Stimulated activated CD4-positive, alpha-beta T cell treated with anti-CD3 and anti-CD28 coated beads, Interleukin-12 subunit alpha, Interleukin-12 subunit beta, amount 100 ng/mL, for 4 hours (primary cell): Measurements from ENCODE around the gene GDPD4.

Experiments used
- DNase-seq: peaks from one replicate; pipeline ENCODE4 v3.0.0-alpha.2; 2020

Gene GDPD4

DNA sequence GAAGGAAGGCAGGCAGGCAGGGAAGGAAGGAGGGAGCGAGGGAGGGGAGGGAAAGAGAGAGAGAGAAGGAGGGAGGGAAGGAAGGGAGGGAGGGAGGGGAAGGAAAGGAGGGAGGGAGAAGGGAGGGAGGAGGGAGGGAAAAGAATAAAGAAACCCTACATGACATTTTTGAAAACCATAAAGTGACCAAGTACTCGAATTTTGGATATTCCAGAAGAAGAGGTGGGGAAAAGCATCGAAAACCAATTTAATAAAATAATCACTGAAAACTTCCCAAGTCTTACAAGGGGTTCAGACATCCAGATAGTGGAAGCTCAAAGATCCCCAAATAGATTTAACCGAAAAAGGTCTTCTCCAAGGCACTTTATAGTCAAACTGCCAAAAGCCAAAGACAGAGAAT lies 11.7 kb downstream of the GDPD4 start:
- no peak for DNase-seq

DNA sequence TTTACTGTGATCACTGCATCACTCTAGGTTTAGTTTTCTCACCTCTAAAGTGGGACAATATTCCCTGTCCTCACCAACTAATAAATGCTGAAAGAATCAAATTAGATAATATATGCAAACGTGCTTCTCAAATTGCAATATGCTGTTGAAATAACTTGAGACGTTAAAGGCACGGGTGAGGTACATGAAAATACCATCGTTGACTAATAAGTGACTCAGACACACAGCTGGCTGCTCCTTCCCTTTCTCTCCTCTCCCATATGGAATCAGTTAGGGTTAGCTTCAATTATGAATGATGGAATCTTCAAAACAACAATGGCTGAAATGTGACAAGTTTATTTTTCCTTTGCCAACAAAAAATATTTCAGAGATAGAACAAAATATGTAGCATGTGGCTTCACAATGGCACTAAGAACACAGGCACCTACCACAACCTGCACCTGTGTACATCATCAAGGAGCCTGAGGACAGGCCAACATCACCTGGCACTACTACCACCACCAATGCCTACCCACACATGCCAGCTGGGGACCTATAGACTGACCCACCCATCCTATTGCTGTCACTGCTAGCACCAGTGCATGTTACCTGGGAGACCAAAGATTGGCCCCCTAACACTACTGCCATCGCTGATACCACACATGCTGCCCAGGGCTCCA lies 13.7 kb downstream of the GDPD4 start:
- DNase-seq, result no peak

DNA sequence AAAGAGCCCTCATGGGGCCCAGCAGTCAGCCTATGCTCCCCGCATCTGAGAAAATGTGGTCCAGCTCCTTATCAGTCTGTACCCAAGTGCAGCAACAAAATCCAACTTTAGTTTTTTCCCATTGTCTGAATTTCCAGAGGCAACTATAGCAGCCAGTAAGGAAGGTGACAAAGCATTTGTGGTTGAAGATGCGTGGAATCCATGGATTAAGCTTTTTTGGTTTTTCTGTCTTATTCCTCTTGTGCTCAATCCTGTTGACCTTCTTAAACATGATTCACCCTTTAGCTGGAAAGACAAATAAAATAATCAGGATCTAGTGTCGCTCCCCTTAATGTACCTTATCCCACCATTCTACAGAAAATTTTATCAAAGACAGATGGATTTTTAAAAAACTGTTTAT lies 14.3 kb downstream of the GDPD4 start:
- DNase-seq, result no peak

DNA sequence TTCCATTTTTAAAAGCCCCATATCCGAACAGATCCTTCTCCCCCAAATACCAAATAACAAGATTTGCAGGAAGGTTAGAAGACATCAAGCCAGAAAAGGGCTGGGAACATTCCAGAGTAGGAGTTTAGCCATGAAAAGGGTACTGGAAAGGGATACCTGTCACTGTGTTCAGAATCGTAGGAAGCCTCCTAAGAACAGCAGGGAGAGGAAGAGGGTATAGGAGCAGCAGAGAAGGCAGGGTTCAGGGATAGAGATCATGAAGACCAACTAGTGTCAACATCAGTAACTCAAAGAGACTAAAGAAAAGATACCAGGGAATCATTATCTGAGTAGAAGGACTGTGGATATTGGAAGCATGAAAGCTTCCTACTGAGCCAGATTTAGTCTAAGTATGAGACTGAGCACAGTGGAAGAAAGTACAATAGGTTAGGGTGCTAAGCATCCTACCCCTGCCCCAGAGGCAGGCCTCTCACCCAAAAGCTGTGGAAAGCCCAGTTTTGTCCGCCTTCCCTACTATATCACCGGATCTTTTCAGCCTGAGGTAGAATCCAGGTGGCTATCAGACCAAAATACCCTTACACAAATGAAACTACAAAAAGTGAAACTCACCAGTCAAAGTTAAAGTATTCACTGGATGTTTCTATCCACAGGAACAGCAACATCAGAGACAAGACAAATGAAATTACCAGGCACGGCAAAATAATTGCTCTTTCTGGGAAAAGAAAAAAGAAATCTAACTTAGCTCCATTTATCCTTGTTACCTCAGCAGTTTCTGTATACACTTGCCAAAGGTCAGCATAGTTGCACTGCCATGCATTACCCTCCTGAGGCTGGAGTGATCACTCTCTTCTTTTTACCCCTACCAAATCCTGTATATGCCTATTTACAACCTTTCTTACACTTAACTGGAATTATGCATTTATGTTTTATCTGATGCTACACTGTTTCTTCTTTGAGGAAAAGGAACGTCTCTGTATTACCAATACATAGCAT lies 16.7 kb downstream of the GDPD4 start:
- no peak for DNase-seq

DNA sequence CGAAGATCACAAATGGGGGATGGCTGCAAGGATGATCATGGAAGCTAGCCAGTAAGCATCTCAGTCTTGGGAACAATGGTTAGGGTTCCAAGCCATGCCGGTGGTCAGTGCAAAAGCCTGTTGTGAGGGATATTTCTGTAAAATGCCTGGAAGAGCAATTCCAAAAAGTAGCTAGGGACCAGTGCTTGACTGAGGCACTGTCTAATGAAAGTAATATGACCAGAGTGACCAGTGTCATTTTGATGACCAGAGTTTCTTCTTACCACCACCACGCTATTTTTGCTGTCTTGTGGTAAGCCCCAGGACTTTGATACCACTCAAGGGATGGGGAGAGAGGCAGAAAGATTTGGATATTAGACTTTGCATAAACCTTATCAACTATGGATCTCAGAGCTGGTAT lies 18.4 kb downstream of the GDPD4 start:
- no peak for DNase-seq

DNA sequence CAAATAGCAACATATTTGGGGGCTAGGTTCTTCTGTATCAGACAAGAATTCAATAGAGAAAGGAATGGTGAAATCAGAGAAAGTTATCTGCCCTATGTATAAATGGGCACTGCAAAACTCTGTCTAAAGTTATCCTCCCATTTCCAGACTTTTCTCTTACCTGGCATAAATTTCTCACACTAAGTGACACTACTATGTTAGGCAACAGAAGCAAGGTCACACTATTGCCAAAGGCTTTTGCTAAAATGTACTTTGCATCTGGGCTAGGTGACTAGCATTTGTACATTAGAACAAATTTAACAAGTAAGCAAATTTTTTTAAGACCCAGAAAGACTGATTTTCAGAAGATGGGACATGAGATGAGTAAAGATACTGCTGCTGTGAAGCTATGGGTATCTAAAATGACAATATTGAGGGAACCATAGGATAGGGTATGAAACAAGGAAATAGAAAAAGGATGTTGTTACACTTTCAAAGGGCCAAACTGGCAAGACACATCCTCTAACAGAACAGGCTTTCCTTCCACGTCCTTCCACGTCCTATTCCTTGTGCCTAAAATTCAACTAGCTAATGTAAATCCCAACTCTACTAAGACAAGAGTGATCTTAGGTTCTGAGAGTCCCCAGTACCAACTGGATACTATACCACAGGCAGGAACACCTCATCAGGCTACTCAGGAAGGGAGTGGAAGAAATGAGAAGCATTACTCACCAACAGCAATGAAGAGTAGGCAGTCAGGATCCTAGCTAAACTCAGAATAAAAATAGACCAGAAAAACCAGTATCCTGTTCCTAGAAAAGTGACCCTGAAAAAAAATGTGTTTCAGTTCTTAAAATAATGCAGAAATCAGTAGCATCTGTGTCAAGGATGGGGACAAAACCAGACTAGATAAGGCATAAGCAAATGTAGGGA lies 22.6 kb downstream of the GDPD4 start:
- DNase-seq, result no peak

DNA sequence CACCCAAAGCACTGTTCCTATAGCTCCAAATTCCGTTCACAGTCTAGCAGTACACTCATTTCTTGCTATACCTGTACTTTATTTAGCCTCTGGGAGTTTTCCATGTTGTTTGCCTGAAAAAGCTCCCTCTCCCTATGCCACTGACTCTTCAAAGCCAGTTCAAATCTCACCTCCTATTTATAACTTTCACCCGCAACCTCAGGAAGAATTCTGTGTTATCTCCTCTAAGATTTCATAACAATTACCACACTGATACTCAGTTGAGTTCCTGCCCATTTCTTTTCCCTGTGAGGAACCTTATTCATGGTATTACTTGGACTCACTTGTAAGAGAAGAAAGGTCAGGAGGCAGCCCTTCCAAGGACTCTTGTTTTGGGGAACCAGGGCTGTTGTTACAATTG lies 25.2 kb downstream of the GDPD4 start:
- DNase-seq, result no peak

DNA sequence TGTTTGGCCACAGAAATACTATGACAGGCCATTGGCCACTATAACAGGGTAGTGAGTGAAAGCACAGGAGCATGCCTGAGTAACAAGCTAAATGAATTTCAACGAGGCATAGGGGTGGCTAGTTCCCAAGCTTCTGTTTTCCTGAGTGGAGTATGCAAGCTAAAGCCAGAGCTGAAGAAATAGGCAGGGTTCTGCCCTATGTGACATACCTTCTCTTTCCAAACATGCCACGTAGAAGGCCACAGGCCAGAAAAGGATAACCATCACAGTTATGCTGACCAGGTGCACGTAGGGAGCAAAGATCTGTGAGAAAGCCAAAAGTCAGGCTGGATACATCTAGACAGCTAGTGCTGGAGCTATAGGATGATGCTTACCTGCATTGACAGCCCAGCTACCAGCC lies 30.6 kb downstream of the GDPD4 start:
- DNase-seq, result no peak

DNA sequence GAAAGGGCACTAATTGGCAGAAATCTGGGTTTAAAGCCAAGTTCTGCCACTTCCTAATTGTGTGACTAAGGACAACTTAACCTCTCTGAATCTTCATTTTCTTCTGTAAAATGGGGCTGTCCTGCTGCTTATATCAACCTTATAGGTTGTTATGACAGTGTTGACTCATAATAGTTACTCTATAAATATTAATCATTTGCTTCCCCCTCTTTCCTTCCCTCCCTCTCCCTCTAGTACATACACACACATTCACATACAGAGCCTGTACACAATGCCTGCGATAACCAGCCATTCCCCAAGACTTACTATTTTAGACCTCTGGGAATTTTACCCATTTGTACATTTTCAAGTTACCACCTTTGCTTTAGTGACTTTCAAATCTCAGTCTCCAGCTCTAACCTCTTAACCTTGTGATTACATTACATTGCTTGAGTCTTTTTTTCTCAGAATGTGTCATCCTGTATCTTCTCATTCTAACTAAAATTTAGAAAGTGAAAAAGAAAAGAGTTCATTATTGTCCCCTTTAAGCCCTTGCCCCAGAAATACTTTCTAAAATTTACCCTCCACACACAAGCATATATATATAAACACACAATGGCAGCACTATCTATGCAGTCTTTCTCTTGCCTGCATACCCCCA lies 31.9 kb downstream of the GDPD4 start:
- no peak for DNase-seq

DNA sequence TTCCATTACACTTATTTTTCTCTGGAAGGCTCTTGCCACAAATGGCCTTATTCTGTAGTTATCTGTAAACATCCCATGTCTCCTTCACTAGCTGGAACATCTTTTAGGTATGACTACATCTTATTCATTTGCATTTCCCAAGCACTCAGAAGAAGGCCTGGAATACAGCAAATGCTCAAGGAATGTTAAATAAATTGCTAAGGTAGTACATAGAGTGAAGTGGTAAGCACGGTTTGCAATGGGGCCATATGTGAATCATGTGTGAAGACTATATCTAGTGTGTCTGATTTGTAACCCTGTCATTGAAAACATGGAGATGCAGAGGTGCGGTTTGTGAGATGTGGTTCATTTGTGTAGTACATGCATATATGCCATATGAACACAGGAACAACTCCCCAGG lies 33.5 kb downstream of the GDPD4 start:
- DNase-seq, result no peak

DNA sequence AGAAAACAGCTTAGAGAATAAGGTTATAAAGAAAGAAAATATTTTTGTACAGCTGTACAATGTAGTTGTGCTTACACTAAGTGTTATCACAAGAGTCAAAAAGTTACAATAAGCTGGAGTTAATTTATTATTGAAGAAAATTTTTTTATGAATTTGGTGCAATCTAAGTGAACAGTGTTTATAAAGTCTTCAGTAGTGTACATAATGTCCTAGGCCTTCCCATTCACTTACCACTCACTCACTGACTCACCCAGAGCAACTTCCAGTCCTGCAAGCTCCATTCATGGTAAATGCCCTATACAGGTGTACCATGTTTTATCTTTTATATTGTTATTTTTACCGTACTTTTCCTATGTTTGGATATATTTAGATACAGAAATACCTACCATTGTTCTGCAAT lies 34.7 kb downstream of the GDPD4 start:
- no peak for DNase-seq

DNA sequence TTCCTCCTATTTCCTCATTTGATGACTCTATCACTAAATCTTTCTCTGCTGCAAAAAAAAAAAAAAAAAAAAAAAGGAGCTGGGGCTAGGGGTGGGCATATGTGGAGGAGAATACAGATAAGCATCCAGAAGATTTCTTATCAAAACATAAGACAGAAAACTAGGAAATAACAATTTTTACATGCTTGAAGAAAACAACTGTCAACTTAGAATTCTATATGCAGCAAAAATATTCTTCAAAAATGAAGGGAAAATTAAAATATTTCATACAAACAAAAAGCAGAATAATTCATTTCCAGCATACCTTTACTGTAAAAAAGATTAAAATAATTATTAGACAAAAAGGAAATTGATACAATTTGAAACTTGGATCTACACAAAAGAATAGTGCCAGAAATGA lies 38.7 kb downstream of the GDPD4 start:
- DNase-seq, result no peak

DNA sequence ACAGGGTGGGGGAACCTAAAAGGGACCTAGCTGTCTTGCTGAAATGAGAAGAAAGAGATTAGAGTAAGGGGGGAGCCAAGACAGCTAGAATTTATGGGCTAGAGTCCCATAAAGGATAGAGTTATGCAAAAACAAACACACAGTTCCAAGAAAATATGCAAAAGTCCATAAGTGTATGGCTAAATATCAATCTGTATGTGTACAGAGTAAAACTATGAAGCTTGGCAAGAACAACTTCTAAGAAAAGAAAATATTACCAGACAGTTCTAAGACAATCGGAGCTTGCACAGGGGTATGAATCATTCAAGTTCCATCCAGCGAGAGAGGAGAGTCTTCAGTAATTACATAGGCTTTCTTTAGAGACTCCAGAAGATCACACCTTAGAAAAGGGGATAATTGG lies 41.8 kb downstream of the GDPD4 start:
- DNase-seq, result no peak

DNA sequence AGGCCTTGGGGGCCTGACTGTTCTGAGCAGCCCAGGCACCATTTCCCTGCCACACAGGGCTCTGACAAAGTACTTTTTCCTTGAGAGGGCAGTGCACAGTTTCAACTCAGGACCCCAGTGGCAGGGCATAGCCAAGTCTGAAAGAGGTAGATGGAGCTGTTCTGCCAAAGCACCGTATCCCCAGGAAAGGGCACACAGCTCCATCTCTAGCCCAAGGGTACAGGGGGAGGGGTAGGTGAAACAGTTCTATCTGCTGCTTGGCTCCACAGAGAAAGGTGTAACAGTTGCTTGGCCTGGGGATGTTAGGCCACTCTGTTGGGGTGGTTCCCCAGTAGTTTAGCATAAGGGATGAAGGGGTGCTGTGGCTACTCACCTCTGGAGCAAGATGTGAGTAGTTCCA lies 47.8 kb downstream of the GDPD4 start:
- no peak for DNase-seq

DNA sequence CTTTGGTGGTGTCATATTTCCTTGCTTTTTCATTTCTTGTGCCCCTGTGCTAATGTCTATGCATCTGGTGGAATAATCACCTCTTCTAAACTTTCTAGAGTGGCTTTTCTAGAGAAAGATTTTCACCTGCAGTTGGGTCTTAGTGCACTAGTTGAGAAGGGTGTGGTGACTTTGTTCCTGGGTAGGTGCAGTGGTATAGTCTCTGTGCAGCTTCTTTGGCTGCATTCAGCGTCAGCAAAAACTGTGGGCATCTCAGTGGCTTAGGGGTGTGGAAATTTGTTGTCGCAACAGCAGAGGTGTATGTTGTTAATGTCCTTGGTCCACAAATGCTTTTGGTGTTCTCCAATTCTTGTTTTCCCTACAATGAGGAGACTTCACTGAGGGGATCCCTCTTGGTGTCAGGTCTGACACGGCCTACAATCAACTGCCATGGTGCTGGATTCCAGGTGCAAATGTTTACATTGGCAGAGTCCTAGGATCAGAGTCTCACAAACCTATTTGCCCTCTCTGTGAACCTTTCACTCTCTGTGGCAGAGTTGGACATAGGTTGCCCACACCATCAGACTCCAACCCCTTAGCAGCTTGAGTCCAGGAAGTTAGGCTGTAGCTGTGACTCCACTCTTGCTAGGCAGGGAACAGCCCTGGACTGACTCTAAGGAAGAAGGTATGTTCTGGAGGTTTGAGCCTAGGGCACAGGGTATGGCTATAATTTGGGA lies 48.8 kb downstream of the GDPD4 start:
- DNase-seq, result no peak

DNA sequence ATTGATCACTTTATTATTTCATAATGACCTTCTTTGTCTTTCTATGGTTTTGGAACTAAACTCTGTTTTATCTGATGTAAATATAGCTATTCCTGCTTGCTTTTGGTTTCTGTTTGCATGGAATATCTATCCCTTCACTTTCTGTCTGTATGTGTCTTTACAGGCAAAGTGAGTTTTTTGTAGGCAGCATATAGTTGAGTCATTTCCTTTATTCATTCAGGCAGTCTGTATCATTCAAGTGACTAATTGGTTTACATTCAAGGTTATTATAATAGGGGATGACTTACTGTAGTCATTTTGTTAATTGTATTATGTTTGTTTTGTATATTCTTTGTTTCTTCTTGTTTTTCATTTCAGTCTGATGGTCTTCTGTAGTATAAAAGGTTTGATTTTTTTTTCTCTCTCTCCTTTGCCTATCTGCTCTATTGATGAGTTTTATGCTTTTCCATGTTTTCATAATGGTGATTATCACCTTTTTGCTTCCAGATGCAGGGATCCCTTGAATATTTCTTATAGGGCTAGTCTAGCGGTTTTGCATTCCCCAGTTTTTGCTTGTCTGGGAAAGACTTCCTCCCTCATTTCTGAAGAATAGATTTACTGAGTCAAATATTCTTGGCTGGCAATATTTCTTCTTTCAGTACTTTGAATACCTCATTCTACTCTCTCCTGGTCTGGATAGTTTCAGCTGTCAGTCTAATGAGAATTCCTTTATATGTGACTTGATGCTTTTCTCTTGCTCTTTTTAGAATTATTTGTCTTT lies 50.4 kb downstream of the GDPD4 start:
- DNase-seq, result no peak

DNA sequence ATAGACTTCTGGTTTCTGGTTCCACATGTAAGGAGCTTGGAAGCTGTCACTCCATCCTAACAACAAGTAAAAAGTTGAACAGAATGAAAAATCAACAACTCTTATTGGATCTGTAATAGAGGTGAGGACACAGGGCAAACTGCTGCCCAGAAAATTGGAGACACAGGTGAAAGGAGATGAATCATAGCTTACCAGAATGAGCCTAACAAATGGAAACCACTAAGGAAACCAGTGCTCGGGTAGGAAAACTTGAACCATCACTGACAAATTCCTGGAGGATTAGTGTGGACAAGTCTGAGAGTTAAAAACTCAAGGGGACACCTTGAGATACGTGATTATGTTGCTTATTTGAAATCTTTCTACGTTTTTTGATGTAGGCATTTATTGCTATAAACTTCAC lies 52.1 kb downstream of the GDPD4 start:
- DNase-seq, result no peak

DNA sequence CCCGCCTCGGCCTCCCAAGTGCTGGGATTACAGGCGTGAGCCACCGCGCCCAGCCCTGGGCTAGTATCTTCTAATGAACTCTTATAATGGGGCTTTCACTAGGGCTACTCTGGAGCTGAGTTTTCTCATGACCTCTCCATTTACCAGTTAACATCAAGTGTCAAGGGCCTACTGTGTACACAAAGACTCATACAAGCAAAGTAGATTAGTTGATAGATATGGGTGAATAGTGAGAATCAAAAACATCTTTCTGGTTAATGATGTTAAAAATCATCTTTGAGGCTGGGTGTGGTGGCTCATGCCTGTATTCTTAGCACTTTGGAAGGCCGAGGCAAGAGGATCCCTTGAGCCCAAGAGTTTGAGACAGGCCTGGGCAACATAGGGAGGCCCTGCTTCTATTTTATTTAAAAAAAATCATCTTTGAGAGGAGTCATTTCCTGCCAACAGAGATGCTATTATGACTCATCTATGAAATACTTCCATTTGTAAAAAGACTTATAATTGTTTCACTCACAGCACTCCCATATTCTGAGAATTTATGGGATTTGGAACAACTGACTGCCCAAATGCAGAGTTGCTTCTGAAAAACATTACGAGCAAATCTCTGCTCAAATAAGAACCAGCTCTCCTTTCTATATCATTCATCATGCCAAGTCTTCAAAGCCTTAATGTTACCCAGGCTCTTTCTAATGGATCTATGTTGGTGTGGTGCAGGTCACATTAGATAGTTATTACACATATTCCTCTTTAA lies 57.0 kb downstream of the GDPD4 start:
- no peak for DNase-seq

DNA sequence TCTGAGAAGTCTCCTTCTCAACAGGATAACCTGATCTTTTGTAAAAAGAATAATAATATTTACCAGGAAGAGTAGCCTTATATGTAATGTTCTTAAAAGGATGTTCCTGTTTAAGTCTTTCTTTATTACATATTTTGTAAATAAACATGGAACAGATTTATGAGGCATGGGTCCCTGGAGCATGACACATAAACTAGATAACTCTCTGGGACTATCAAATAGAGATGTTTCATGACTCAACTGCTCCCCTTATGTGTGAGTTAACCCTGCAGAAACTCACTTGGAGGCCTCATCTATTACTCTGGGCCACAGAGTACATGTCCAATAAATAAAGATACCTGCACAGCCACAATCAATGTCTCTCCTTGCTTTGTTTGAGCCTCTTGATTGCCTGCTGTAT lies 64.6 kb downstream of the GDPD4 start:
- no peak for DNase-seq

DNA sequence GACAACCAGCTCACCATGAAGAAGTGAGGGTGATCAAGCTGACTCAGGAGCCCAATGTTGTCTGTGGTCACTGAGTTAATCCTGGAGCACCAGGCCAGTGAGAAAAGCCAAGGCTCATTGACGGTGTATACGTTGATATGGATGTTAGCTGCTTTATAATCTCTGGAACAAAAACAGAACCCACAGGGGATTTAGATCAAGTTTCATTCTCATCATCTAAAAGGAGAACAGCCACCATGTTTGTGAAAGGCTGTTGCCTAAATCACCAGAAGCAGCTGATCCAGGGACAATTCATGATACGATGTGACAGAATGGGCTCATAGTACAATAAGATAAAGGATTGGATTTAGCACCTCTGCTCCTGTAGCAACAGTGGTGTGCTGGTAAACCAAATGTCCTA lies 68.5 kb downstream of the GDPD4 start:
- DNase-seq, result no peak

DNA sequence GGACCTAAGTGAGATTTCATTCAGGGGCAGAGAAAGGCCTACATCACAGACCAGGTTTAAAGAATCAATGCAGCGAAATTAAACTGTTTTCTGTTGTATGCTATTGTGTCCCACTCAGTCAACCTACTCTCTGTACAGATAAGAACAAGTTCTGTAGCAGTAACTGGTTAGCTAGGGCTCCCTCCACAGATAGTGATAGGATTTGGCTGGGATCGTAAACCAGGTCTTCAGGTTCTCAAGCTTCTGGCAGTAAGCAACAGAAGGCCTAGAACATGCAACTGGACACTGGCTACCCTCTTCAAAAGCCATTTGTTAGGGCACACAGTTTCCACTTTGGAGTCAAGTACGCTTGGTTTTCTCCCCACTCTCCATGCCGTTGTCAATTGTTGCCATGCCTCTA lies 69.2 kb downstream of the GDPD4 start:
- DNase-seq, result no peak
